H9 (cell line): Measurements from ENCODE around the gene RNF111. TPM values are rescaled to one million over a fixed set of nuclear protein-coding genes. Genes with fewer than 3 reads are reported as not detected.
A peak's percentile ranks its signal among the peaks of the same experiment; 100 is the strongest.

Source experiments
- DNase-seq: peaks from one replicate; pipeline ENCODE4 v3.0.0-alpha.2; 2017
- H2AFZ ChIP-seq: one replicate; pipeline ENCODE4 v1.6.1; 2013; ENCODE audit warnings: mild to moderate bottlenecking, low read length, control low read depth, moderate library complexity
- H2AK5ac ChIP-seq: 2 replicates; pipeline ENCODE4 v1.6.1; 2013; ENCODE audit warnings: low read length, control low read depth, mixed read lengths; ENCODE audit not compliant: insufficient read length
- H2BK120ac ChIP-seq: one replicate; pipeline ENCODE4 v1.6.1; 2013; ENCODE audit warnings: low read depth, mild to moderate bottlenecking, low read length, control low read depth, inconsistent platforms; ENCODE audit not compliant: poor library complexity, severe bottlenecking
- H2BK12ac ChIP-seq: 2 replicates; pipeline ENCODE4 v1.6.1; 2013; ENCODE audit warnings: low read length, control low read depth, mixed read lengths, low read depth; ENCODE audit not compliant: insufficient read length
- H2BK15ac ChIP-seq: 2 replicates; pipeline ENCODE4 v1.6.1; 2013; ENCODE audit warnings: low read depth, low read length, control low read depth
- H2BK20ac ChIP-seq: one replicate; pipeline ENCODE4 v1.6.1; 2013; ENCODE audit warnings: low read depth, mild to moderate bottlenecking, low read length, control low read depth, inconsistent platforms; ENCODE audit not compliant: poor library complexity, severe bottlenecking
- H2BK5ac ChIP-seq: 2 replicates; pipeline ENCODE4 v1.6.1; 2013; ENCODE audit warnings: low read length, control low read depth, mixed read lengths; ENCODE audit not compliant: insufficient read length
- H3K14ac ChIP-seq: 2 replicates; pipeline ENCODE4 v1.6.1; 2013; ENCODE audit warnings: low read length, control low read depth; ENCODE audit not compliant: insufficient read depth
- H3K18ac ChIP-seq: 2 replicates; pipeline ENCODE4 v1.6.1; 2013; ENCODE audit warnings: low read depth, mild to moderate bottlenecking, mixed read lengths, low read length, control low read depth; ENCODE audit not compliant: insufficient read length
- H3K23ac ChIP-seq: 2 replicates; pipeline ENCODE4 v1.6.1; 2013; ENCODE audit warnings: low read length, control low read depth, mixed read lengths, low read depth; ENCODE audit not compliant: insufficient read length
- H3K23me2 ChIP-seq: 2 replicates; pipeline ENCODE4 v1.6.1; 2013; ENCODE audit warnings: low read depth, mild to moderate bottlenecking, mixed read lengths, low read length, control low read depth; ENCODE audit not compliant: insufficient read length, poor library complexity, severe bottlenecking
- H3K27ac ChIP-seq: 2 replicates; pipeline ENCODE4 v1.5.1; 2013; ENCODE audit warnings: low read length, control low read depth, mixed read lengths, low read depth; ENCODE audit not compliant: insufficient read length
- H3K27me3 ChIP-seq: 2 replicates; pipeline ENCODE4 v1.6.1; 2013; ENCODE audit warnings: low read length, control low read depth, inconsistent platforms; ENCODE audit not compliant: insufficient read depth
- H3K4ac ChIP-seq: 2 replicates; pipeline ENCODE4 v1.6.1; 2013; ENCODE audit warnings: low read depth, mild to moderate bottlenecking, control low read depth, inconsistent platforms, low read length, moderate library complexity
- H3K4me1 ChIP-seq: 2 replicates; pipeline ENCODE4 v1.6.1; 2013; ENCODE audit warnings: low read length, control low read depth, inconsistent platforms; ENCODE audit not compliant: insufficient read depth
- H3K4me2 ChIP-seq: 2 replicates; pipeline ENCODE4 v1.6.1; 2013; ENCODE audit warnings: low read length, control low read depth, mixed read lengths; ENCODE audit not compliant: insufficient read length, insufficient read depth
- H3K56ac ChIP-seq: 2 replicates; pipeline ENCODE4 v1.6.1; 2013; ENCODE audit warnings: low read depth, mild to moderate bottlenecking, mixed read lengths, low read length, control low read depth; ENCODE audit not compliant: insufficient read length
- H3K79me1 ChIP-seq: 2 replicates; pipeline ENCODE4 v1.6.1; 2013; ENCODE audit warnings: low read depth, mild to moderate bottlenecking, moderate library complexity, low read length, control low read depth, inconsistent platforms; ENCODE audit not compliant: insufficient read depth, poor library complexity, severe bottlenecking
- H3K79me2 ChIP-seq: 2 replicates; pipeline ENCODE4 v1.6.1; 2013; ENCODE audit warnings: low read length, control low read depth, inconsistent platforms; ENCODE audit not compliant: insufficient read depth
- H3K9ac ChIP-seq: 2 replicates; pipeline ENCODE4 v1.6.1; 2013; ENCODE audit warnings: low read length, control low read depth, mixed read lengths; ENCODE audit not compliant: insufficient read length; ENCODE audit errors: extremely low read depth
- H3K9me3 ChIP-seq: one replicate; pipeline ENCODE4 v1.6.1; 2013; ENCODE audit warnings: low read depth, low read length, inconsistent platforms; ENCODE audit not compliant: control insufficient read depth
- H3T11ph ChIP-seq: one replicate; pipeline ENCODE4 v1.6.1; 2013; ENCODE audit warnings: mild to moderate bottlenecking, low read length, control low read depth, inconsistent platforms
- H4K20me1 ChIP-seq: one replicate; pipeline ENCODE4 v1.6.1; 2013; ENCODE audit not compliant: control insufficient read depth, insufficient read length, insufficient read depth
- H4K5ac ChIP-seq: 2 replicates; pipeline ENCODE4 v1.6.1; 2013; ENCODE audit warnings: low read depth, mild to moderate bottlenecking, mixed read lengths, low read length, control low read depth; ENCODE audit not compliant: insufficient read length
- H4K8ac ChIP-seq: replicated peaks from 2 replicates; pipeline ENCODE4 v1.6.1; 2013; ENCODE audit warnings: low read length, control low read depth, mixed read lengths, low read depth; ENCODE audit not compliant: insufficient read length
- H4K91ac ChIP-seq: 2 replicates; pipeline ENCODE4 v1.6.1; 2013; ENCODE audit warnings: low read depth, mild to moderate bottlenecking, moderate library complexity, mixed read lengths, low read length, control low read depth; ENCODE audit not compliant: insufficient read length
- H3K27ac Mint-ChIP-seq, 3 experiments: 2 replicates in 2 of 3; 3 replicates in 1 of 3; pipeline ENCODE4 v1.8.0; 2020 to 2021; ENCODE audit warnings: mixed read lengths in 3 of 3, mild to moderate bottlenecking in 1 of 3, moderate library complexity in 1 of 3
- H3K27me3 Mint-ChIP-seq: 2 replicates; pipeline ENCODE4 v1.8.0; 2021; ENCODE audit warnings: low read depth, mild to moderate bottlenecking, moderate library complexity, mixed read lengths
- H3K36me3 Mint-ChIP-seq, 3 experiments: 2 replicates in 2 of 3; 3 replicates in 1 of 3; pipeline ENCODE4 v1.8.0; 2020 to 2021; ENCODE audit warnings: low read depth in 3 of 3, mixed read lengths in 3 of 3; ENCODE audit not compliant: insufficient read depth in 1 of 3
- H3K4me1 Mint-ChIP-seq, 2 experiments: 2 replicates each; pipeline ENCODE4 v1.8.0; 2020; ENCODE audit warnings: mixed read lengths in 2 of 2
- H3K4me3 Mint-ChIP-seq, 2 experiments: 2 replicates in 1 of 2; 3 replicates in 1 of 2; pipeline ENCODE4 v1.8.0; 2020 to 2021; ENCODE audit warnings: mild to moderate bottlenecking in 2 of 2, mixed read lengths in 2 of 2, moderate library complexity in 1 of 2
- H3K9me3 Mint-ChIP-seq, 2 experiments: 2 replicates in 1 of 2; 3 replicates in 1 of 2; pipeline ENCODE4 v1.8.0; 2020; ENCODE audit warnings: mild to moderate bottlenecking in 2 of 2, mixed read lengths in 2 of 2, moderate library complexity in 1 of 2
- CTCF ChIP-seq: fragments of 200-600 bp; sonication (generic); conservative IDR thresholded peaks from 3 replicates; pipeline ENCODE4 v1.8.0; 2021; ENCODE audit warnings: antibody characterized with exemption, mild to moderate bottlenecking
- WGBS: extraction: QIAGEN DNeasy Blood & Tissue Kit; methylation state at CpG from one replicate; pipeline ENCODE4 v1.1.7; 2013; ENCODE audit warnings: missing lambda C conversion rate, low lambda C conversion rate, mixed read lengths; ENCODE audit not compliant: insufficient read length; ENCODE audit errors: extremely low coverage; 5-methylcytosine and 5-hydroxymethylcytosine counted together
- total RNA-seq: library from RNA; stranded (reverse); gene quantifications from 2 replicates; pipeline ENCODE4 v1.2.1, GENCODE V29; 2021

The RNF111 gene
- total RNA-seq, 1 experiment from 2014 or later: 28.0 TPM

- H3K4ac ChIP-seq: no peak overlapping the region
Observed at GRCh38 chr15:59013246-59013873, 25.9 kb downstream of the RNF111 start.

More at GRCh38 chr15:59013246-59013873, 25.9 kb downstream of the RNF111 start:
- Histone ChIP-seq H3K27ac (no peak overlapping the region), H3K56ac (no peak overlapping the region), H2BK12ac (no peak overlapping the region), H3K14ac (no peak overlapping the region), H3K9ac (no peak overlapping the region), H2BK20ac (no peak overlapping the region), H4K8ac (no peak overlapping the region), H3K79me2 (peaks cover 3% of the 10 kb centered on the region; the same call in 1 of the 2 replicates), H2AFZ (no peak overlapping the region), H3K23ac (no peak overlapping the region), H4K20me1 (no peaks in the 10 kb centered on the region), H3K79me1 (peaks cover 3% of the 10 kb centered on the region), H4K5ac (no peak overlapping the region), H3K4me1 (no peaks in the 10 kb centered on the region), H2BK5ac (no peak overlapping the region), H2BK15ac (no peak overlapping the region), H3T11ph (no peak overlapping the region), H3K27me3 (no peaks in the 10 kb centered on the region), H2AK5ac (no peak overlapping the region), H3K18ac (no peak overlapping the region), H3K9me3 (no peaks in the 10 kb centered on the region), H3K23me2 (no peaks in the 10 kb centered on the region), H3K4me2 (no peak overlapping the region), H2BK120ac (no peak overlapping the region), H4K91ac (no peak overlapping the region)
- Mint-ChIP-seq H3K4me3 (no peak overlapping the region), H3K9me3 (peaks cover 11 to 13% of the 10 kb centered on the region in 2 experiments), H3K4me1 (peaks cover 12 to 15% of the 10 kb centered on the region in 2 experiments), H3K27me3 (no peaks in the 10 kb centered on the region), H3K36me3 (peaks cover 16 to 18% (median 18%) of the 10 kb centered on the region in 3 experiments; a peak in 6 of 7 replicates), H3K27ac (peak overlapping the region in 1 of 3 experiments; percentile 91; a peak in 3 of 7 replicates)
- WGBS: no CpG with 5 or more reads among the region's 3 CpGs
- no peak for TF ChIP-seq CTCF
- no peak for DNase-seq
